NCI-H2227 treated with DMSO at 0.1 percent for 48 hours (cell line): Measurements from ENCODE around the gene EFNA5.

Source experiments
- DNase-seq: peaks from one replicate; lab custom pipeline; 2025; lab: John Stamatoyannopoulos, UW

EFNA5 gene

DNA sequence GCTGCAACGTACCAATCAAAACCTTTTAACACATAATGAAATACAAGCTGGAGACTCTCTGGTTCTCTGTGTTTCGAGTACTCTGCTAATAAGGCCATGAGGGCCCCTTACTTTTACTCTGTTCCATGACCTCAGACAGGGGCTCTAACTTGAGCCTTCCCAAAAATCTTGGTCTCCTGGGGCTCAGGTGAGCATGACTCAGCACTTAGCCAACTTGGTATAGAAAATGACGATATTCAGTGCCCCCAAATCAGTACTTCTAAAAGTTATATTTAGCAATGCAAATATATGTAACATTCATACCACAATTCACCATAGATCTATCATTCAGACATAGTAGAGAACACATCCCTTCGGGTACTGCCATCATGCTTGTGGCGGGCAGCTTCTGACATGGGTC, 278.9 kb downstream of the EFNA5 start:
- DNase-seq, result no peak

DNA sequence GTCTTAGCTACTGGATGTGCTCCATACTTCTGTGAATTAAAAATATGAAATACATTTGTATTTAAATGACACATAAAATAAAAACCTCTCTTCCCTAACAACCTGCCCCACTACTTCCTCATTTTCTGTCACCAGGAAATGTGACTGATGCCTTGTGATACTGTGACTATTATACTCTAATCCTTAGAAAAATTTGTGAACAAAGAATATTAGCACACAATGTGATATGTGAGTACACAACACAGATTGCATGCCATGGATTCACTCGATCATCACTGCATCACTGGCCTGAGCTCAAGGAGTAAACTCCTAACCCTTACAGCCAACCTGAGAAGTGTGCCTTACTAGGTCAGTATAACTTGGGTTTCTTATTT, 281.0 kb downstream of the EFNA5 start:
- no peak for DNase-seq

DNA sequence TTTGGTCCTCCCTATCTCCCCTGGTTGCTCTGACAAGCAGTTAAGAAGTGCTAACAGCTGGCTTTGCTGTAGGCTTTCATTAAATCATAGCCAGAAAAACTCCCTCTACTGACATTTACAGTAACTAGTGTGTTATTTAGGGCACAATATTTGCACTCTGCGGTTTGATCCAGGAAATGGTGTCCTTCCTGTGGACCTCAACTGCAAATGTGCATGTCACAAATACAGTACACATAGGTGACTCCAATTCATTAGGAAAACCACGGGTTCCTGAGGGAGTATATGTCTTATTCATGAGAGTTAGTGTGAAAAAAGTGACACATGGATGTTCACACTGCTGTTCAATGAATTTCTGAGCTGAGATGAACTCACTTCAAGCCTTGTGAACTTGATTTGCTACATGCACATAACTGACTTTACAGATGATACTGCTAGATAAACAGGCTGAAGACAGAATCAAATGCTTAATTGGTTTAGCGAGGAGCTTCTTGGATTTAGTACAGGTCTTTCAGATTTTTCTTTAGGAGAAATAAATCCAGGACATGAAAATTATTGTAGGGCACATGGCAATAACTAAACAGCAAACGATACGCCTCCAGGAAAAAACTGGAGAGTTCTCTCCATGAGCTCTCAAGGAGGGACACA, 281.5 kb downstream of the EFNA5 start:
- DNase-seq, result peak; percentile 29

DNA sequence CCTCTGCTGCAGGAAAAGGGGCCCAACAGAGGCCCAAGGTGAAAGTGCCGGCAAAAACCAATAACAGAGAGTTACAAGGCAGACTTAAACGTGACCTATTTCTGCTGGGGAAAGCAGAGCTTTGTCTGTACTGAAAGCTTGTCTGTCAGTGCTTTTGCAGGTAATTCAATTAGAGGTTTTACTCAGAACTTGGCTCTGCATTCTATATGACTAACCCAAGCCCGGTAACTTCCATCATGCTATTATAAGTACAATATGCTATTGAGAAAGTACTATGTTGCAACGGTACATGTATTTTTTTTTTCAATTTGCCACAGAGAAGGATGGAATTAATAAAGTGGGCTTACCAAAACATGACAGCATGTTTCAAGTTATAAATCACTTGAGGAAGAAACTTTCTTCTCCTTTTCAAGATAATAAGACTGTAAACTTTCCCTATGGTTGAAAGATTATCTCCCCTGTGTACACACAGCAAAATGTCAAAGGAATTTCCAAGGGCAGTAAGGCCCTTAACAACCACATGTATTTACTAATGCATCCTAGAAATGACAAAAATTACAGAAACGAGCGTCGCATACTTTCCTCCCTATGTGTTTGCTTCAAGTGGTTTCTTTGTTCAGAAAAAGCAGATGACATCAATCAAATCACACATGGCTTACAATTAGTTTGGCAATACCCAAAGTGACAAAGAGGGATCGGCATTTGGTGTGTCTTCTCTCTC, 282.4 kb downstream of the EFNA5 start:
- peak; percentile 21 for DNase-seq

- no peak for DNase-seq
Observed at GRCh38 chr5:107387526-107388140, 283.1 kb downstream of the EFNA5 start.

DNA sequence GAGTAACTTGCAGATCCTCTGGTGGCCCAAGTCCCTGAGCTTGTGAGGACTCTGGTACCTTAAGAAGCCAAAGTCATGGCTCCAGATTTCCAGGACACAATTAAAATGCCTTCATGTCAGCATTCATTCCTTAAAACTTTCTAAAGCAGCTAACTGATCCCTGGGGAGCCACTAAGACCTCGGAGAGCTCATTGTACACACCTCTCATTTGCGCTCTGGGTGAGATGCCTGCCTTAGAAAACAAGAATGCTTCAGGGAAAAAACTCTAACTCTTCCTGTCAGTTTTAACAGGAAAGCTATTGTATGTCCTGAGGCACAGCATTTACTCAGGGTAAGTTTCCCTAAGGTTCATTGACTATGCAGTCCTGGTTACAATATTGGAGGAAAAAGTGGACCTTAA, 285.0 kb downstream of the EFNA5 start:
- no peak for DNase-seq

DNA sequence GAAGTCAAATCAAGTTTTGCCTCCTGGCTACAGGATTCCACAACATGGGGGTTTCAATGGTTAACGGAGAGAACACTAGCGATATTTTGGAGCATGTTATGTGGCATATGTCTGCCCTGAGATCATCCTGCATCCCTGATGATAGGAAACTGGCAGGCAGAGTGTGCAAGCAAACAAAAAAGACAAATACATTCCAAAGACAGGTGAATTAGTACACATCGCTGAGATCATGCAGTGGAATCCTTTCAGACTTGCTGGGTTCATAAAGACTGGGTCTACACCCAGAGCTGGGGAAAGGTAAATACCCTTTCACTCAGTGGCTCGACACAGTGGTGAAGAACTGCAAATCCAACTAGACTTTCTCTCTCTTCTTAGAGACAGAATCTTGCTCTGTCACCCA, 286.5 kb downstream of the EFNA5 start:
- DNase-seq, result no peak

DNA sequence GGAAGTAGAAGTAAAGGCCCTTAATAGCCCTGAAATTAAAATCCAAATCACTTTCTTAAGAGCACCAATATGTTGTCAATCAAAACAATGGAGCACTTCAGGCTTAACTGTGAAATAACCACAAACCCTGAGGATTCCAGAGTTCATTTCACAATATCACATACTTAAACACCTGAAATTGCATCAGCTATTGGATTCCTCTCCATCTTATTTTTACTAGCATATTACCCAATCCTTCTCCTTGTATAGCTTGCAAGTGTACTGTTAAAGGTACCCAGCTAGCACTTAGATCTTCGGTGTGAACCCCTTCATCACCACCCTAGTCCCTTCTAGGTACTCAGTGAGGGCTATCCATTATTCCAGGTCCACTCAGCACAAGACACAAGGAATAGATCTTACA, 287.3 kb downstream of the EFNA5 start:
- no peak for DNase-seq

DNA sequence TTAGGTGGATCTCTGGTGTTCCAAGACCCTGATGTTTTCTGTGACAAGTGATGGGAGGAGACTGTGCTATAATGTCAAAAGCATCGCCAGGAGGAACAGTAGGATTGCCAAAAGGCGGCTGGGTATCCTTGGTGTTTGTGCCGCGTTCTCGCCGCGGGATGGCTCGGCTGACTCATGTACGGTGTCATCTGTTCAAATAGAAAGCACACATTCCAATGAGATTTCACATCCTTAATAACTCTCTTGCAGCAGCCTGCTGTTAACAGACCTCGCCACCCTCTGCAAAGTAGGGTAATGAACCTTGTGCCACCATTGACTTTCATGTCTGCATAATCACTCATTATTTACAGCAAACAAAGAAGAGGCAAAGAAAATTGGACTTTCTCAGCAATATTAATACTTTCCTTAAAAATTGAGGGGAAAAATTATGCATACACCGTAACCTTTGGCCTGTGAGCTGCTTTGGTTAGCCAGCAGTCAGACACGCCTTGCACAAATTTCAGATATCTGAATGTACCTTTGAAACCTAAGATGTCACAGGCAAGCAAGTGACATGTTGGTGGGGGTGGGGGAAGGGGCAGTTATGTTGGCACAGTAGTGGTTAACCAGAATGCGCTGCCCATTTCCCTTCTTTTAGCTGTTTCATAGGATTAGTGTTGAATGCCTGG, 289.4 kb downstream of the EFNA5 start:
- DNase-seq, result no peak

GRCh38 chr5:107380654-107381053, 290.1 kb downstream of the EFNA5 start:
- no peak for DNase-seq

DNA sequence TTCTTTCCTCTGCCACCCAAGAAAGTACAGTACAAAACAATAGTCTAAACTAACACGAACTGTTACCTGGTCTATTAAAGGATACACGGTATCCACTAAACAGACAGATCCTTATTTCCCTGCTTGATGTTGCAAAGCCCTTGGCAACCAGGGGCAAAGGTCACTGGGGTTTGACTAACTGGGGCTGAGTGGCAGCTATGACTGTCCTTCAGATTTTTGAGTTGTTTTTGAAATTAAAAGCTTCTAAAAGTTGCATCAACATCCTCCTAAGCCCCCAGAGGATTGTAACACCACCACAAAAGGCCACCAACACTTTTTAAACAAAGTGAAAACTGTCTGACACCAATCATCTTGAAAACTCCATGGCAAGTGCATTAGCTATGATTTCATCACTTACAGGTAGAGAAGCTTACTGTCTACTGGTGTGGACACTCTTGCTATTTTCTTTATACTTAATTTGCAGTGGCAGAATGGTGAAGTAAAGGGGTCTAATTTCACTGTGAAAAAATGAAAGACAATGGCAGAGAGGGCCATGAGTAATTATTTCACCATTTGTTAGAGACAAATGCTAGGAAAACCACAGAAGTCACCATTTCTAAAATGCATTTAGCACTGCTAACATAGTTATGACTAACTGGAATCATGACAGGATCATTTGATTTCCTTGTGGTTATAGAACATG, 292.4 kb downstream of the EFNA5 start:
- no peak for DNase-seq

GRCh38 chr5:107377277-107377609, 293.5 kb downstream of the EFNA5 start:
- no peak for DNase-seq

DNA sequence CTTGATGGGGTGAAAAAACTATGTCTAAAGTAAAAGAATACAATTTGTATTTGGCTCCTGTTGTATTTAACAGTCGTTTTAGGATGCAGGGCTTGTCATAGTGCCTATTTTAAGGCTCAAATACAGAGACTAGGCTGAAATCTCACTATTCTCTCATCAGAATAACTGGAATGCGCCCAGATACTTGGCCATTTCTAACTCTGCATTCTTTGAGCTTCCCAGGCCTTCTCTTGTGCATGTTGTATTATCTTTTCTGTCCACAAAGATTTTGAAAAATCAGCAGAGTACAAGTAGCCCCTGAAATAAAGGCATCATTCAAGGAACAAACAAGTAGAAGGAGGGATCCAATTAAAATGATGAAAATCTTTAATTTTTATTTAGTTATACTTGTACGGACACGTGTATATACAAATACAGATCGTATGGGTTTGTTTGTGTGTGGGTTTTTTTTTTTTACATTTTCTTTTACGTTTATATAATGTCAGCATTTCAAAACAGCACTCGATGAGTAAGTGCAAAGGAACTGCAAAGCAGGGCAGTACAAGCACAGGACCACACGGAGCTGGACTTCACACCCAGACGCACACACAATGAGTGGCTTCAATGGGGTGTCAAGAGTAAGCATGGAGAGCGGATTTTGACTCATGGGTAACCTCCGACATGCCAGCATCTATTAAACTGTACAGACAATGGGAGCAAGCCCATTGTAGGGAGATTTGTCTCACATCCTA, 294.0 kb downstream of the EFNA5 start:
- no peak for DNase-seq

DNA sequence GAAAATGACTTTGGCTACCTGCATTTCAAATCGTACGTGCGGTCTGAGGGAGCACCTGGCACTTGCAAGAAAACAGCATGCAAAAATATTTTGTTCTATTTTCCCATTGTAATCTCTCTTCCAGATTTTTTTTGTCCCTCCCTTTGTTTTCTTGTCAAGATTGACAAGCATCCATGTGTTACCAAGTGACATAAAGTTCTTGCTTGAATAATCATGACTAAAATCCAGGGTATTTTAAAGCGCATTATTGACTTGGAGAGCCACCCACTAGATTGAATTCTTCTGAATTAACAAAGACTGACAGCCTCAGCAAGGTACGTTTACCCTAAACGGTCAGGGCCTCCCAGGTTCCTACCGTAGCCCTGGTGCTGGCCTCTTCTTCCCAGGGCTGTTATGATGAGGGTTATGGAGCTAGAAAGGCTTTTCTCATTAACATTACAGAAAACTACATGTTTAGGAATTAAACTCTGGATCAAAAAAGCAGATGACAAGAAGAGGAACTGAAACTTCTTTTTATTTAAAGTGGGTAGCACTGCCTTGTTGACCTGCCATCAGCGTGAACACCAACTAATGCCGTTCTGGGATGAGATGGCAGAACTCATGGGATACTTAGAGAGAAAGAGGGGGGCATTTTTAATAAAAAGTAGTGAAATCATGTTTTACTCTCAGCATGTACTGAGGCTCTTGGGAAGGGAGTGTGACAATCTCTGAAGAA, 297.0 kb downstream of the EFNA5 start:
- DNase-seq, result no peak

DNA sequence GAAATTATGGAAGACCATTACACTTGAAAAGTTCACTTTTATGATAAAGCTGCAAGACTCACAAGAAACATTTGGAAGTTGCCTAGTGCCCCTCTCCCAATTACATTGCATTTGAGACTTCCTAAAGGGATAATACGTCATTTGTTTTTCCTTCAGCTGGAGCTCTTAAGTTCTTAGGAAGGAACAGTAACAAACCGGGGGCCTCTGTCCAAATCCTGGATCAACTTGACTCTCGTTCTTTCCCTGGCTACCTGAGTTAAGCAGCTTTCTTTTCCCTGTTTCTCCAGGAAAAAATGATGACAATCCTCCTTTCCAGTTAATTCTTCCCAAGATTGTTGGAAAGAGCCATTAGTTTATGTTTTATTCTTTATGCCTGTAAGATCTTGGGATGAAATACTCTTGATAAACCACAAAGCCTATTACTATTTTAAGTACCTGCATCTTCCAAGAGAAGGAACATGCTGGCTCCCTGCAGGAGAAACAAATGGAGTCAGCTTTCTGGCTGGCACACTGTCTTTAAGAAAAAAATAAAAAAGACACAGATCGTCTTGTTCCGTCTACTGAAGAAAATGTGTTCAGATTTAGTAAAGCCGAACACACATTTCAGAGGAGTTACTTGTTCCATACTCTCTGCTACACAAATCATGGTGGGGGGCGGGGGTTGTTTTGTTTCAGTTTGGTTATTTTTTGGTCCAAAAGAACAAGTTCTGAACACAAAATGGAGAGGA, 297.9 kb downstream of the EFNA5 start:
- no peak for DNase-seq

GRCh38 chr5:107370396-107370968, 300.3 kb downstream of the EFNA5 start:
- DNase-seq, result no peak

- DNase-seq, result no peak
Observed at GRCh38 chr5:107369622-107370021, 301.1 kb downstream of the EFNA5 start.

- no peak for DNase-seq
Observed at GRCh38 chr5:107368615-107369014, 302.1 kb downstream of the EFNA5 start.

DNA sequence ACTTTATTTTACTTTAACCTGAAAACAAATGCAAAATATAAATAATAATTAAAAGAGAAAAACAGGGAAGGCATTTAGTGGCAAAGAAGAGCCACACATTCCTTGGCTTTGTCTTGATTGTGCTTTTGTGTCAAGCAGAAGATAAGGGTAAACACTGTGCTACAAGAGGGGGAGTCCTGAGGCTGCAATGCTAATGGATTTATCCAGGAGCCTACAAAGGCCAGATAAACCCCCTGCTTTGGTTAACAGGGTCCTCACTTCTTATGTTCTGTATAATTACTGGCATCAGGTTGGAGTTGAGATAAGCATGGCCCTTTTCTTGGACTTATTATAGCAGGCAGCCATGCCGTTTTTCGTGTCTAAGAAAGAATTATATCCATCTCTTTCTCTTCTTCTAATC, 302.8 kb downstream of the EFNA5 start:
- no peak for DNase-seq

- no peak for DNase-seq
Observed at GRCh38 chr5:107367480-107367879, 303.3 kb downstream of the EFNA5 start.
